Tibial nerve (tissue), 4 donors: ENCODE results near the gene DDX56. TPM values are rescaled to one million over a fixed set of nuclear protein-coding genes. Genes with fewer than 3 reads are reported as not detected.
"Not testable (repeated sequence)": the region's sequence is repeated elsewhere in the genome, so short reads cannot be mapped to it uniquely, and the experiment has no call there.

Source experiments
- DNase-seq, 2 donors: peaks; one replicate each; pipeline ENCODE4 v3.0.0-alpha.2; 2019; ENCODE audit warnings: low spot score in 2 of 2
- H3K27ac ChIP-seq, 4 donors: fragments of 200-600 bp; sonication (generic) in 3 of 4; one replicate each; pipeline ENCODE4 v1.5.1; 2017 to 2019; ENCODE audit warnings: mild to moderate bottlenecking in 1 of 4
- H3K27me3 ChIP-seq, 2 donors: fragments of 200-600 bp; sonication (generic) in 1 of 2; one replicate each; pipeline versions ENCODE4 v1.5.1 to v1.6.0; 2017 to 2019
- H3K36me3 ChIP-seq, 3 donors: fragments of 200-600 bp; sonication (generic); one replicate each; pipeline ENCODE4 v1.5.1; 2018 to 2019
- H3K4me1 ChIP-seq, 4 donors: fragments of 200-600 bp; sonication (generic) in 3 of 4; one replicate each; pipeline ENCODE4 v1.5.1; 2017 to 2019
- H3K4me3 ChIP-seq, 4 donors: fragments of 200-600 bp; sonication (generic) in 3 of 4; one replicate each; pipeline ENCODE4 v1.5.1; 2017 to 2019; ENCODE audit warnings: mild to moderate bottlenecking in 1 of 4, moderate library complexity in 1 of 4
- H3K9me3 ChIP-seq, 4 donors: fragments of 200-600 bp; sonication (generic) in 3 of 4; one replicate each; pipeline ENCODE4 v1.5.1; 2017 to 2019
- EP300 ChIP-seq, 2 donors: sonication (generic); formaldehyde crosslinking; IDR thresholded peaks; one replicate each; pipeline ENCODE4 v1.6.1; 2017; ENCODE audit warnings: antibody characterized with exemption in 2 of 2, mild to moderate bottlenecking in 1 of 2
- POLR2A ChIP-seq, 2 donors: fragments of 450-650 bp; IDR thresholded peaks; one replicate each; pipeline ENCODE4 v1.6.1; 2017; ENCODE audit warnings: antibody characterized with exemption in 2 of 2, mild to moderate bottlenecking in 2 of 2, moderate library complexity in 2 of 2
- WGBS, 2 donors: methylation state at CpG; one replicate each; pipeline ENCODE4 v1.1.5; 2018; 5-methylcytosine and 5-hydroxymethylcytosine counted together
- total RNA-seq, 4 donors: library from RNA; depleted of rRNA; stranded (reverse); fragments of >200 nt; gene quantifications; one replicate each; pipeline ENCODE4 v1.1.0, GENCODE V29; 2016
- TF ChIP-seq, protein P1 (sequence below), 5 experiments: fragments of 200-600 bp in 3 of 5; fragments of 450-650 bp in 2 of 5; sonication (generic) in 3 of 5; IDR thresholded peaks; one replicate each; pipeline ENCODE4 v1.5.1; 2016 to 2019; ENCODE audit warnings: antibody characterized with exemption in 5 of 5, mild to moderate bottlenecking in 3 of 5, moderate library complexity in 2 of 5

DDX56 gene
- total RNA-seq, 4 donors from 2014 or later = 42.4 to 59.1 (median 56.5) TPM

DNA sequence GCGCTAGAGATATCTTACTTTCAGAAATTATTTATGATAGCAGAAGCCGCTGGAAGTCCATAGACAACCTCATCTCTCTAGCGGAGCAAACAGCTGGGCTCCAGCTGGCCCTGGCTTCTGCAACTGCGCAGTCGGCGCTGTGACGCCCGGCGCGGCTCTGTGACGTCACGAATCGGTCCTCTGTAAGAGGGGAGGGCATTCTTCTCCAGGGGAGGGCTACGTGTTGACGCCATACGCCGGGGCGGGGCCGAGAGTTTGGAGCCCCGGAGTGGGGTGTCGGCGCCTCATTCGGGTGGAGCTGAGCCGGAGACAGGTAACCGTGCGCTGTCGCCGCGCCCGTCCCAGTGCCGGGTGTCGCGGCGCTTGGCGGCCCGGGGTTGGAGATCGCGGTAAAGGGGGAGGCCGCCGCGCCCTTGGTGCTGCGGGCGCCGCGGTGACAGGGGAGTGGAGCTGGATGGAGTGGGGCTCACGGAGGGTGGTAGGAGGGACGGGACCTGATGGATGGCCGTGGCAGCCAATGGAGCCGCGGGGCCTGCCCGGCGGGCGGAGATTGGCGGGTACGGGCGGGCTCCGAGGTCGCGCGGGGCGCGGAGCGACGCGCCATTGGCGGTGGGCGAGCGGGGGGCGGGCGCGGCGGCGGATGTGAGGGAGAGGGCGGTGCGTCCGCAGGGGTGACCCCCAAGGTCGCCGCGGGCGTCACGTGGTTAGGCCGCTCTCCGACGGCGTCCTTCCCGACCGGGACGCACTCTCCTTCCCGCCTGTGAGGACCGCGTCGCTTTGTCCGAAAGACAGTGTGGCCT lies 32.8 kb upstream of the DDX56 start, which contains the start of gene OGDH:
TSS of gene OGDH (plus strand) at position 287 of the 800 bp plus-strand sequence. CDS start 17,717 bp downstream, outside the sequence.
- Histone ChIP-seq H3K9me3 (no peaks in the 10 kb centered on the region), H3K27ac (peak within 1 kb of the TSS; percentile 96 to 100 (median 98)), H3K36me3 (no peaks in the 10 kb centered on the region), H3K4me3 (peak within 1 kb of the TSS; percentile 65 to 89 (median 87)), H3K4me1 (peaks cover 0 to 27% (median 13%) of the 10 kb centered on the region in 4 donors), H3K27me3 (no peaks in the 10 kb centered on the region)
- peak; percentile 92 to 98 for TF ChIP-seq EP300 (IDR thresholded peaks at IDR 0.05)
- peak; percentile 72 to 98 for TF ChIP-seq POLR2A (IDR thresholded peaks at IDR 0.05)
- TF ChIP-seq, protein P1, sequence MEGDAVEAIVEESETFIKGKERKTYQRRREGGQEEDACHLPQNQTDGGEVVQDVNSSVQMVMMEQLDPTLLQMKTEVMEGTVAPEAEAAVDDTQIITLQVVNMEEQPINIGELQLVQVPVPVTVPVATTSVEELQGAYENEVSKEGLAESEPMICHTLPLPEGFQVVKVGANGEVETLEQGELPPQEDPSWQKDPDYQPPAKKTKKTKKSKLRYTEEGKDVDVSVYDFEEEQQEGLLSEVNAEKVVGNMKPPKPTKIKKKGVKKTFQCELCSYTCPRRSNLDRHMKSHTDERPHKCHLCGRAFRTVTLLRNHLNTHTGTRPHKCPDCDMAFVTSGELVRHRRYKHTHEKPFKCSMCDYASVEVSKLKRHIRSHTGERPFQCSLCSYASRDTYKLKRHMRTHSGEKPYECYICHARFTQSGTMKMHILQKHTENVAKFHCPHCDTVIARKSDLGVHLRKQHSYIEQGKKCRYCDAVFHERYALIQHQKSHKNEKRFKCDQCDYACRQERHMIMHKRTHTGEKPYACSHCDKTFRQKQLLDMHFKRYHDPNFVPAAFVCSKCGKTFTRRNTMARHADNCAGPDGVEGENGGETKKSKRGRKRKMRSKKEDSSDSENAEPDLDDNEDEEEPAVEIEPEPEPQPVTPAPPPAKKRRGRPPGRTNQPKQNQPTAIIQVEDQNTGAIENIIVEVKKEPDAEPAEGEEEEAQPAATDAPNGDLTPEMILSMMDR (IDR thresholded peaks at IDR 0.05) = peak in 2 of 5 experiments; percentile 46 to 51
- WGBS, 2 donors = 0% methylated on average over 16 to 52 of the region's 93 CpGs
- peak; percentile 98 for DNase-seq

DNA sequence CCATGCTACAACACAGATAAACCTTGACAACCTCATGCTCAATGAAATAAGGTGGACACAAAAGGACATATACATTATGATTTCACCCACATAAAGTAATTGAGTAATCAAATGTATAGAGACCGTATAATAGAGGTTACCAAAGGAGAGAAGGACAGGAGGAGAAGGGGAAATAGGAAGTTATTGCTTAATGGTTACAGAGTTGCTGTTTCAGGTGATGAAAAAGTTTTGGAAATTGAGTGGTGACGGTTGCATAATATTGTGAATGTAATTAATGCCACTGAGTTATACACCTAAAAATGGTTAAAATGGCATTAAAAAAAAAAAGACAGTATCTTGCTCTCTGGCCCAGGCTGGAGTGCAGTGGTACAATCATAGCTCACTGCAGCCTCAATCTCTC lies 31.2 kb upstream of the DDX56 start:
- Histone ChIP-seq H3K4me1 (peaks cover 0 to 27% (median 13%) of the 10 kb centered on the region in 4 donors), H3K4me3 (no peak overlapping the region), H3K27ac (no peak overlapping the region), H3K9me3 (no peaks in the 10 kb centered on the region), H3K36me3 (no peaks in the 10 kb centered on the region), H3K27me3 (no peaks in the 10 kb centered on the region)
- 82 to 91% methylated on average over 2 of the region's 2 CpGs for WGBS, 2 donors
- TF ChIP-seq, protein P1 (IDR thresholded peaks at IDR 0.05) = no peak
- TF ChIP-seq EP300 (IDR thresholded peaks at IDR 0.05) = no peak
- no peak for TF ChIP-seq POLR2A (IDR thresholded peaks at IDR 0.05)
- DNase-seq = no peak

DNA sequence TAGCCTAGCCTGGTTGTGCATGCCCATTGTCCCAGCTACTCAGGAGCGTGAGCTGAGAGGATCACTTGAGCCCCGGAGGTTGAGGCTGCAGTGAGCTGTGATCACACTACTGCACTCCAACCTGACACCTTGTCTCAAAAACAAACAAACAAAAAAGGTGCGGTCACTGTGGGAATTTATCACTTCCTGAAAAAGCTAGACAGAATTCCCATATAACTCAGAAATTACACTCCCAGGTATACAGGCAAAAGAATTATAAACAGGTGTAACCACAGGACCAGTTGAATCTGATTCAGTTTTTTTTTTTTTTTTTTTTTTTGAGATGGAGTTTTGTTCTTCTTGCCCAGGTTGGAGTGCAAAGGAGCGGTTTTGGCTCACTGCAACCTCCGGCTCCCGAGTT lies 29.5 kb upstream of the DDX56 start:
- Histone ChIP-seq H3K36me3 (no peaks in the 10 kb centered on the region), H3K27me3 (no peaks in the 10 kb centered on the region), H3K4me3 (no peak overlapping the region), H3K9me3 (no peaks in the 10 kb centered on the region), H3K4me1 (peaks cover 0 to 18% (median 12%) of the 10 kb centered on the region in 4 donors), H3K27ac (no peak overlapping the region)
- no peak for DNase-seq
- TF ChIP-seq, protein P1 (IDR thresholded peaks at IDR 0.05) = no peak
- TF ChIP-seq POLR2A (IDR thresholded peaks at IDR 0.05) (no peak), EP300 (IDR thresholded peaks at IDR 0.05) (no peak)
- WGBS, 2 donors = 80 to 83% methylated on average over 6 of the region's 6 CpGs

DNA sequence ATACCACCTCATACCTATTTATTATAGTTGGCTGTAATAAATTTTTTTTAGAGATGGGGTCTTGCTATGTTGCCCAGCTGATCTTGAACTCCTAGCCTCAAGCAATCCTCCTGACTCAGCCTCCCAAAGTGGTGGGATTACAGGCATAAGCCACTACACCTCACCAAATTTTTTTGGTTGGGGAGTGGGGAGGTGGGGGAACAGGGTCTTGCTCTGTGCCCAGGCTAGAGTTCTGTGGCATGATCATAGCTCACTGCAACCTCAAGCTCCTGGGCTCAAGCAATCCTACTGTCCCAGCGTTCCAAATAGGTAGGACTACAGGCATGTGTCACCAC lies 28.8 kb upstream of the DDX56 start:
- DNase-seq = no peak
- Histone ChIP-seq H3K27me3 (no peaks in the 10 kb centered on the region), H3K27ac (no peak overlapping the region), H3K36me3 (no peaks in the 10 kb centered on the region), H3K4me3 (no peak overlapping the region), H3K9me3 (no peaks in the 10 kb centered on the region), H3K4me1 (peaks cover 0 to 11% (median 9%) of the 10 kb centered on the region in 4 donors)
- WGBS, 2 donors = 75% methylated on average over 1 of the region's 1 CpG
- no peak for TF ChIP-seq POLR2A (IDR thresholded peaks at IDR 0.05)
- TF ChIP-seq EP300 (IDR thresholded peaks at IDR 0.05) = no peak
- TF ChIP-seq, protein P1 (IDR thresholded peaks at IDR 0.05) = no peak

- Histone ChIP-seq H3K27me3 (no peaks in the 10 kb centered on the region), H3K4me3 (no peak overlapping the region), H3K36me3 (no peaks in the 10 kb centered on the region), H3K4me1 (no peaks in the 10 kb centered on the region), H3K27ac (no peak overlapping the region), H3K9me3 (no peaks in the 10 kb centered on the region)
- no peak for DNase-seq
- WGBS, 2 donors = 59 to 62% methylated on average over 3 of the region's 3 CpGs
- TF ChIP-seq EP300 (IDR thresholded peaks at IDR 0.05) (no peak), POLR2A (IDR thresholded peaks at IDR 0.05) (no peak)
- TF ChIP-seq, protein P1 (IDR thresholded peaks at IDR 0.05) = no peak
These were observed 25.5 kb upstream of the DDX56 start for GRCh38 chr7:44599222-44599621.

DNA sequence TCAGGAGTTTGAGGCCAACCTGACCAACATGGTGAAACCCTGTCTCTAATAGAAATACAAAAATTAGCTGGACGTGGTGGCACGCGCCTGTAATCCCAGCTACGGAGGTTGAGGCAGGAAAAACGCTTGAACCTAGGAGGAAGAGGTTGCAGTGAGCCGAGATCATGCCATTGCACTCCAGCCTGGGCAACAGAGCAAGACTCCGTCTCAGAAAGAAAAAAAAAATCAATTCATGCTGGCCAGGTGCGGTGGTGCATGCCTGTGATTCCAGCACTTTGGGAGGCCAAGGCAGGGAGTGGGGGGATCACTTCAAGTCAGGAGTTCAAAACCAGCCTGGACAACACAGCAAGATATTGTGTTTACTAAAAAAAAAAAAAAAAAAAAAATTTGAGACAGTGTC lies 23.5 kb upstream of the DDX56 start:
- not testable (repeated sequence) for H3K9me3 ChIP-seq, H3K4me3 ChIP-seq, DNase-seq, H3K27me3 ChIP-seq, H3K4me1 ChIP-seq, H3K36me3 ChIP-seq, H3K27ac ChIP-seq
- WGBS, 2 donors = 88% methylated on average over 8 of the region's 8 CpGs
